Keratinocyte (primary cell): ENCODE measurements around the gene AFM. TPM values are rescaled to one million over a fixed set of nuclear protein-coding genes. Genes with fewer than 3 reads are reported as not detected.
A peak's percentile ranks its signal among the peaks of the same experiment; 100 is the strongest.

Experiments
- DNase-seq: peaks from one replicate; pipeline ENCODE4 v3.0.0-alpha.2; 2011; ENCODE audit warnings: low read depth, missing footprints, low spot score
- FAIRE-seq: peaks from 2 replicates; lab custom pipeline; 2011; peaks lifted over from hg19 to GRCh38; lab: Jason Lieb, UNC
- H2AFZ ChIP-seq: 2 replicates; pipeline ENCODE4 v1.6.0; 2012; ENCODE audit warnings: low read length, control low read depth, inconsistent platforms; ENCODE audit not compliant: control insufficient read depth
- H3K27ac ChIP-seq: 2 replicates; pipeline ENCODE4 v1.5.1; 2011; ENCODE audit warnings: low read length; ENCODE audit not compliant: control insufficient read depth, insufficient read depth
- H3K27me3 ChIP-seq: 3 replicates; pipeline ENCODE4 v1.6.0; 2011; ENCODE audit warnings: low read length; ENCODE audit not compliant: control insufficient read depth, insufficient read depth; ENCODE audit errors: extremely low read depth
- H3K36me3 ChIP-seq, 2 experiments: 2 replicates in 1 of 2; 3 replicates in 1 of 2; pipeline ENCODE4 v1.5.1; 2011; ENCODE audit warnings: low read length in 2 of 2, mild to moderate bottlenecking in 1 of 2; ENCODE audit not compliant: control insufficient read depth in 2 of 2, insufficient read depth in 2 of 2; ENCODE audit errors: extremely low read depth in 1 of 2
- H3K4me1 ChIP-seq: 3 replicates; pipeline ENCODE4 v1.5.1; 2011; ENCODE audit warnings: low read length; ENCODE audit not compliant: control insufficient read depth, insufficient read depth; ENCODE audit errors: extremely low read depth
- H3K4me2 ChIP-seq: 3 replicates; pipeline ENCODE4 v1.6.0; 2011; ENCODE audit warnings: low read depth, low read length; ENCODE audit not compliant: control insufficient read depth, insufficient read depth; ENCODE audit errors: extremely low read depth
- H3K4me3 ChIP-seq, 3 experiments: fragments of 200-600 bp in 1 of 3; sonication (generic) in 1 of 3; 2 replicates in 2 of 3; 3 replicates in 1 of 3; pipeline ENCODE4 v1.5.1; 2011 to 2016; ENCODE audit warnings: low read length in 3 of 3, mild to moderate bottlenecking in 3 of 3, control low read depth in 2 of 3, inconsistent platforms in 1 of 3, low read depth in 1 of 3, mixed read lengths in 1 of 3, mixed run types in 1 of 3, moderate library complexity in 1 of 3; ENCODE audit not compliant: control insufficient read depth in 2 of 3, insufficient read depth in 2 of 3; ENCODE audit errors: extremely low read depth in 1 of 3
- H3K79me2 ChIP-seq: 2 replicates; pipeline ENCODE4 v1.6.0; 2012; ENCODE audit warnings: low read length; ENCODE audit not compliant: control insufficient read depth, insufficient read depth
- H3K9ac ChIP-seq: 3 replicates; pipeline ENCODE4 v1.6.0; 2011; ENCODE audit warnings: low read length; ENCODE audit not compliant: control insufficient read depth, insufficient read depth; ENCODE audit errors: extremely low read depth
- H3K9me1 ChIP-seq: 3 replicates; pipeline ENCODE4 v1.6.0; 2011; ENCODE audit warnings: low read length; ENCODE audit not compliant: control insufficient read depth, insufficient read depth; ENCODE audit errors: extremely low read depth
- H3K9me3 ChIP-seq: 2 replicates; pipeline ENCODE4 v1.5.1; 2012; ENCODE audit warnings: low read depth, low read length; ENCODE audit not compliant: control insufficient read depth
- H4K20me1 ChIP-seq: 3 replicates; pipeline ENCODE4 v1.6.0; 2011; ENCODE audit warnings: low read length; ENCODE audit not compliant: control insufficient read depth, insufficient read depth; ENCODE audit errors: extremely low read depth
- CTCF ChIP-seq, 3 experiments: IDR thresholded peaks in 1 of 3; conservative IDR thresholded peaks in 1 of 3; optimal IDR thresholded peaks in 1 of 3; 2 replicates in 2 of 3; 3 replicates in 1 of 3; pipeline versions ENCODE3 to v1.5.1; 2011; ENCODE audit warnings: low read length in 3 of 3, mild to moderate bottlenecking in 3 of 3, moderate library complexity in 2 of 3, control low read depth in 1 of 3, inconsistent platforms in 1 of 3; ENCODE audit not compliant: insufficient read depth in 2 of 3; ENCODE audit errors: extremely low read depth in 1 of 3
- EZH2 ChIP-seq: IDR thresholded peaks from one replicate; pipeline ENCODE4 v1.6.1; 2012; ENCODE audit warnings: inconsistent platforms, mild to moderate bottlenecking, low read length, moderate library complexity
- dilution Hi-C: fragments of 300-500 bp; cut with MboI; formaldehyde crosslinking; loops from one replicate; pipeline ENCODE4 v1.7.0; 2020; ENCODE audit warnings: low sequenced_read_pairs; ENCODE audit not compliant: extremely low pct_ligation_motif_present
- polyA plus RNA-seq, 5 experiments: library from polyadenylated mRNA; depleted of rRNA in 3 of 5; stranded (reverse) in 3 of 5; stranded (forward) in 1 of 5; unstranded in 1 of 5; fragments of >200 nt; gene quantifications; 1 replicate in 1 of 5; 2 replicates in 3 of 5; 3 replicates in 1 of 5; pipeline versions ENCODE4 v1.2.1 to v1.2.3, GENCODE V29; 2011 to 2012; ENCODE audit warnings: missing spikeins in 2 of 5, low read depth in 1 of 5, low replicate concordance in 1 of 5

Gene AFM
- polyA plus RNA-seq, 1 donor (not counting 4 experiments of a cell fraction or from before 2014, with no cell fraction given), result not detected

GRCh38 chr4:73487233-73487632 lies 5.7 kb downstream of the AFM start:
- Histone ChIP-seq H3K27ac (no peak overlapping the region), H3K79me2 (no peaks in the 10 kb centered on the region), H3K9me1 (no peaks in the 10 kb centered on the region), H3K27me3 (peaks cover 3% of the 10 kb centered on the region), H2AFZ (no peak overlapping the region), H3K4me3 (no peak overlapping the region), H3K9ac (no peak overlapping the region), H3K9me3 (no peaks in the 10 kb centered on the region), H3K4me2 (no peak overlapping the region), H3K36me3 (no peaks in the 10 kb centered on the region), H3K4me1 (no peaks in the 10 kb centered on the region), H4K20me1 (no peaks in the 10 kb centered on the region)
- dilution Hi-C loops, result no loop called here
- TF ChIP-seq CTCF (optimal IDR thresholded peaks at IDR 0.05 in 1 of 3, IDR thresholded peaks at IDR 0.05 in 1 of 3, conservative IDR thresholded peaks at IDR 0.05 in 1 of 3; ENCODE audit: extremely low read depth in 1 of 3, insufficient read depth in 2 of 3, low read length in 3 of 3) (no peak), EZH2 (no peak)
- DNase-seq (no peak), FAIRE-seq (no peak)

GRCh38 chr4:73499996-73500765 lies 18.6 kb downstream of the AFM start:
- H3K79me2 ChIP-seq, result no peaks in the 10 kb centered on the region
- H3K4me3 ChIP-seq, result peak overlapping the region in 2 of 3 experiments; percentile 66 to 70
- H3K27ac ChIP-seq, result peak overlapping the region; percentile 24
- no peaks in the 10 kb centered on the region for H3K27me3 ChIP-seq
- no peaks in the 10 kb centered on the region for H3K36me3 ChIP-seq
- H3K9me3 ChIP-seq, result no peaks in the 10 kb centered on the region
- peak overlapping the region; percentile 39 for H3K9ac ChIP-seq
- FAIRE-seq (no peak), DNase-seq (no peak)
- H3K9me1 ChIP-seq, result no peaks in the 10 kb centered on the region
- dilution Hi-C loops, result no loop called here
- H4K20me1 ChIP-seq, result no peaks in the 10 kb centered on the region
- H3K4me1 ChIP-seq, result peaks cover 6% of the 10 kb centered on the region
- TF ChIP-seq EZH2 (no peak), CTCF (optimal IDR thresholded peaks at IDR 0.05 in 1 of 3, IDR thresholded peaks at IDR 0.05 in 1 of 3, conservative IDR thresholded peaks at IDR 0.05 in 1 of 3; ENCODE audit: extremely low read depth in 1 of 3, insufficient read depth in 2 of 3, low read length in 3 of 3) (no peak)
- peak overlapping the region; percentile 97 for H3K4me2 ChIP-seq
- peak overlapping the region; percentile 98 for H2AFZ ChIP-seq
